Amygdala (tissue), 56 donors: Measurements from ENCODE around the gene DLL4.

ENCODE experiments used
- DNase-seq, 56 donors: peaks; one replicate each; lab custom pipeline; 2025; lab: John Stamatoyannopoulos, UW

The DLL4 gene

GRCh38 chr15:40984406-40984805, 55.3 kb downstream of the DLL4 start:
- no peak for DNase-seq

- DNase-seq: no peak
Observed at GRCh38 chr15:40984964-40985363, 55.8 kb downstream of the DLL4 start.

- no peak for DNase-seq
Observed at GRCh38 chr15:40985541-40986330, 56.6 kb downstream of the DLL4 start.

- no peak for DNase-seq
Observed at GRCh38 chr15:40986820-40987219, 57.7 kb downstream of the DLL4 start.

- no peak for DNase-seq
Observed at GRCh38 chr15:40988156-40988555, 59.0 kb downstream of the DLL4 start.
